IMR-90 (cell line): Measurements from ENCODE around the gene RHPN2. TPM values are rescaled to one million over a fixed set of nuclear protein-coding genes. Genes with fewer than 3 reads are reported as not detected.

Experiments
- ATAC-seq: fragments of 200-7000 bp; cut with Tn5 transposase; 2 replicates; pipeline ENCODE4 v1.9.1; 2020; ENCODE audit warnings: low read depth, mild to moderate bottlenecking, moderate library complexity
- BruUV-seq: library from RNA; stranded (reverse); fragments of 400-500 nt; replicated peaks from 2 replicates; lab custom pipeline; 2021; lab: Mats Ljungman, UMichigan
- CTCF ChIA-PET: fragments of 300-600 bp; formaldehyde crosslinking; extraction: SDS; loops from one replicate; lab custom pipeline; 2021; ENCODE audit warnings: antibody characterized with exemption; lab: Yijun Ruan, JAX
- POLR2A ChIA-PET: fragments of 300-600 bp; sonication (Branson Sonifier 250); formaldehyde crosslinking; loops from one replicate; lab custom pipeline; 2022; ENCODE audit warnings: antibody characterized with exemption; ENCODE audit not compliant: unreplicated experiment; lab: Charles Lee
- DNase-seq: peaks from one replicate; pipeline ENCODE4 v3.0.0; 2013
- H2AFZ ChIP-seq: replicated peaks from 2 replicates; pipeline ENCODE3; 2013; ENCODE audit warnings: low read length, mild to moderate bottlenecking; ENCODE audit not compliant: poor library complexity
- H2AK5ac ChIP-seq: 2 replicates; pipeline ENCODE4 v1.6.1; 2013; ENCODE audit warnings: low read depth, low read length, inconsistent platforms
- H2AK9ac ChIP-seq: replicated peaks from 2 replicates; pipeline ENCODE3; 2013; ENCODE audit warnings: mild to moderate bottlenecking, low read depth, low read length, moderate library complexity; ENCODE audit not compliant: poor library complexity
- H2BK120ac ChIP-seq: 2 replicates; pipeline ENCODE4 v1.6.1; 2013; ENCODE audit warnings: low read depth, low read length, inconsistent platforms
- H2BK15ac ChIP-seq: 3 replicates; pipeline ENCODE4 v1.6.1; 2013; ENCODE audit warnings: low read depth, low read length, inconsistent platforms
- H2BK20ac ChIP-seq: 2 replicates; pipeline ENCODE4 v1.6.1; 2013; ENCODE audit warnings: low read depth, mild to moderate bottlenecking, inconsistent platforms, low read length, moderate library complexity
- H2BK5ac ChIP-seq: 2 replicates; pipeline ENCODE4 v1.6.1; 2013; ENCODE audit warnings: mild to moderate bottlenecking, low read depth, low read length, inconsistent platforms; ENCODE audit not compliant: poor library complexity, severe bottlenecking
- H3K14ac ChIP-seq: replicated peaks from 2 replicates; pipeline ENCODE4 v1.6.1; 2013; ENCODE audit warnings: low read depth, low read length, inconsistent platforms
- H3K18ac ChIP-seq: 2 replicates; pipeline ENCODE4 v1.6.1; 2013; ENCODE audit warnings: low read depth, low read length, control low read depth
- H3K23ac ChIP-seq: 2 replicates; pipeline ENCODE4 v1.6.1; 2013; ENCODE audit warnings: low read depth, low read length, inconsistent platforms
- H3K27ac ChIP-seq: 2 replicates; pipeline ENCODE4 v1.5.1; 2013; ENCODE audit warnings: mild to moderate bottlenecking, control low read depth, low read length; ENCODE audit not compliant: insufficient read depth
- H3K27me3 ChIP-seq: 2 replicates; pipeline ENCODE4 v1.6.1; 2013; ENCODE audit warnings: low read length; ENCODE audit not compliant: control insufficient read depth, insufficient read depth
- H3K36me3 ChIP-seq: 2 replicates; pipeline ENCODE4 v1.6.1; 2013; ENCODE audit warnings: low read length, mixed read lengths; ENCODE audit not compliant: control insufficient read depth, insufficient read depth
- H3K4ac ChIP-seq: 2 replicates; pipeline ENCODE4 v1.6.1; 2013; ENCODE audit warnings: low read depth, low read length, inconsistent platforms
- H3K4me1 ChIP-seq: 2 replicates; pipeline ENCODE4 v1.6.1; 2013; ENCODE audit warnings: low read length, mixed read lengths; ENCODE audit not compliant: control insufficient read depth, insufficient read depth
- H3K4me2 ChIP-seq: 2 replicates; pipeline ENCODE4 v1.6.1; 2013; ENCODE audit warnings: low read depth, mild to moderate bottlenecking, control low read depth, low read length, moderate library complexity
- H3K4me3 ChIP-seq: 2 replicates; pipeline ENCODE4 v1.5.1; 2013; ENCODE audit warnings: low read depth, mild to moderate bottlenecking, control low read depth, low read length, moderate library complexity; ENCODE audit not compliant: insufficient read depth
- H3K56ac ChIP-seq: 2 replicates; pipeline ENCODE4 v1.6.1; 2013; ENCODE audit warnings: low read length, inconsistent platforms; ENCODE audit not compliant: insufficient read depth; ENCODE audit errors: extremely low read depth
- H3K79me1 ChIP-seq, 2 experiments: 2 replicates each; pipeline ENCODE4 v1.6.1; 2013; ENCODE audit warnings: low read length in 2 of 2, inconsistent platforms in 1 of 2, low read depth in 1 of 2
- H3K9ac ChIP-seq: 2 replicates; pipeline ENCODE4 v1.6.1; 2013; ENCODE audit warnings: low read depth, low read length, control low read depth
- H3K9me1 ChIP-seq: 2 replicates; pipeline ENCODE4 v1.6.1; 2013; ENCODE audit warnings: low read length, inconsistent platforms; ENCODE audit not compliant: insufficient read depth
- H3K9me3 ChIP-seq: 2 replicates; pipeline ENCODE4 v1.6.1; 2013; ENCODE audit warnings: low read length; ENCODE audit not compliant: control insufficient read depth, insufficient read depth
- H4K20me1 ChIP-seq: 2 replicates; pipeline ENCODE4 v1.6.1; 2013; ENCODE audit warnings: low read length, inconsistent platforms; ENCODE audit not compliant: insufficient read depth
- H4K5ac ChIP-seq: 2 replicates; pipeline ENCODE4 v1.6.1; 2013; ENCODE audit warnings: mild to moderate bottlenecking, low read depth, low read length, control low read depth
- H4K8ac ChIP-seq, 2 experiments: 2 replicates each; pipeline ENCODE4 v1.6.1; 2013; ENCODE audit warnings: low read depth in 2 of 2, low read length in 2 of 2, control low read depth in 1 of 2, inconsistent platforms in 1 of 2
- H4K91ac ChIP-seq: 2 replicates; pipeline ENCODE4 v1.6.1; 2013; ENCODE audit warnings: low read depth, low read length, inconsistent platforms; ENCODE audit not compliant: insufficient read depth
- BHLHE40 ChIP-seq: fragments of 150-350 bp; IDR thresholded peaks from 2 replicates; pipeline ENCODE4 v1.6.1; 2016; ENCODE audit warnings: mild to moderate bottlenecking, low read depth, low read length
- CEBPB ChIP-seq: IDR thresholded peaks from 2 replicates; pipeline ENCODE4 v1.6.1; 2012; ENCODE audit warnings: low read depth, low read length, improper control_type of control experiment
- FOS ChIP-seq: fragments of 150-350 bp; IDR thresholded peaks from 2 replicates; pipeline ENCODE4 v1.6.1; 2016; ENCODE audit warnings: low read depth, low read length
- MAZ ChIP-seq: IDR thresholded peaks from 2 replicates; pipeline ENCODE4 v1.6.1; 2012; ENCODE audit warnings: low read depth, mild to moderate bottlenecking, low read length, improper control_type of control experiment, moderate library complexity, borderline replicate concordance
- MXI1 ChIP-seq: IDR thresholded peaks from 2 replicates; pipeline ENCODE4 v1.6.1; 2012; ENCODE audit warnings: low read depth, mild to moderate bottlenecking, low read length, moderate library complexity, borderline replicate concordance
- POLR2A ChIP-seq: IDR thresholded peaks from 2 replicates; pipeline ENCODE4 v1.6.1; 2012; ENCODE audit warnings: mild to moderate bottlenecking, low read depth, low read length
- RAD21 ChIP-seq: IDR thresholded peaks from 2 replicates; pipeline ENCODE4 v1.6.1; 2012; ENCODE audit warnings: low read length, improper control_type of control experiment
- WGBS, 2 experiments: methylation state at CpG; one replicate each; pipeline versions ENCODE4 v1.1.5 to v1.1.7; 2013; ENCODE audit warnings: missing lambda C conversion rate in 2 of 2; ENCODE audit not compliant: insufficient read length in 1 of 2; ENCODE audit errors: extremely low coverage in 2 of 2; 5-methylcytosine and 5-hydroxymethylcytosine counted together
- dilution Hi-C: fragments of 300-500 bp; cut with HindIII; formaldehyde crosslinking; loops from one replicate; pipeline ENCODE4 v1.14.3; 2018; ENCODE audit warnings: low sequenced_read_pairs; ENCODE audit not compliant: unreplicated experiment
- in situ Hi-C: fragments of 300-500 bp; cut with MboI; formaldehyde crosslinking; loops from 3 replicates; pipeline ENCODE4 v1.14.3; 2019; ENCODE audit warnings: low sequenced_read_pairs, inconsistent platforms, mixed read lengths
- intact Hi-C: fragments of 100-400 bp; cut with micrococcal nuclease; formaldehyde crosslinking; loops from 2 replicates; pipeline ENCODE4 v1.10.0; 2022
- polyA plus RNA-seq, 3 experiments: library from polyadenylated mRNA; depleted of rRNA; stranded (reverse); fragments of >200 nt; gene quantifications; 2 replicates each; pipeline ENCODE4 v1.2.3, GENCODE V29; 2012; ENCODE audit warnings: low replicate concordance in 1 of 3
- total RNA-seq: library from RNA; depleted of rRNA; stranded (reverse); fragments of >200 nt; gene quantifications from 2 replicates; pipeline ENCODE4 v1.2.3, GENCODE V29; 2012
- TF ChIP-seq, protein P1 (sequence below): fragments of 150-350 bp; IDR thresholded peaks from 2 replicates; pipeline ENCODE4 v1.6.1; 2016; ENCODE audit warnings: low read depth, mild to moderate bottlenecking, low read length, moderate library complexity, borderline replicate concordance
- TF ChIP-seq, protein P2 (sequence below): fragments of 150-350 bp; IDR thresholded peaks from 2 replicates; pipeline ENCODE4 v1.6.1; 2017; ENCODE audit warnings: mild to moderate bottlenecking, antibody characterized with exemption, low read length, low read depth

The RHPN2 gene
- total and polyA plus RNA-seq, 2 of the 4 experiments (the other 2 are of a cell fraction) = 2.3 to 4.0 TPM

DNA sequence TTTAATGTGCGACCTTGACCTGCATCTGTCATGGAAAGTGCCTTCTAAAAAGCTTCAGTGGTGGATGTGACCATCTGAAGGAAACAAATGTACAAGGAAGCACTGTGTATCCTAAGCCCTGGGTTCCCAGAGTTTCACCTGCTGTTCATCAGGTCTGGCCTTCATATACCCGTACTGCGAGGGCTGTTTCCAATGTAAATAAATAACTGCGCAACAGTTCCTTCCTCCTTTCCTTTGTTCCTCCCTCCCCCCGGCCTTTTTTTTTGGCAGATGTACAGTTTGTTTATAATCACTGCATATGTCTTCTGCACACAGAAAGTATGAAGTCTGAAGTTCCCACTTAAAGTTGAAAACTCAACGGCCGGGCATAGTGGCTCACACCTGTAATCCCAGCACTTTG lies 87.4 kb downstream of the RHPN2 start:
- in situ Hi-C loops (loop anchor here (5.0 kb wide), 1 partner anchor 140 kb away; no protein-coding TSS in a partner anchor), dilution Hi-C loops (no loop called here), intact Hi-C loops (loop anchor here (2.0 kb wide), 1 partner anchor 102 kb away; no protein-coding TSS in a partner anchor)
- Histone ChIP-seq H3K4ac (no peak overlapping the region), H4K5ac (no peak overlapping the region), H2BK20ac (no peak overlapping the region), H4K8ac (no peak overlapping the region), H3K36me3 (peaks cover 3% of the 10 kb centered on the region; the same call in 1 of the 2 replicates), H2BK120ac (no peak overlapping the region), H3K9ac (no peak overlapping the region), H3K4me2 (no peak overlapping the region), H2AFZ (no peak overlapping the region), H3K4me1 (0 out of 2 replicates have a peak, but pooled peaks cover 1% of the 10 kb centered on the region), H3K4me3 (no peak overlapping the region), H3K23ac (no peak overlapping the region), H3K9me1 (no peaks in the 10 kb centered on the region; the same call in 1 of the 2 replicates), H3K27ac (no peak overlapping the region), H3K79me1 (peaks cover 1 to 2% of the 10 kb centered on the region in 2 experiments; a peak in 2 of 4 replicates), H4K20me1 (no peaks in the 10 kb centered on the region), H3K9me3 (no peaks in the 10 kb centered on the region), H2AK5ac (no peak overlapping the region), H2BK5ac (no peak overlapping the region), H3K56ac (no peak overlapping the region), H3K14ac (no peak overlapping the region), H2AK9ac (peak overlapping the region; percentile 33), H2BK15ac (no peak overlapping the region), H3K18ac (no peak overlapping the region), H3K27me3 (no peaks in the 10 kb centered on the region), H4K91ac (no peak overlapping the region)
- no TSS peak for BruUV-seq
- CTCF ChIA-PET = no interaction called here
- 100% methylated on average over 1 of the region's 7 CpGs; no CpG with 5 or more reads in 1 of the 2 experiments for WGBS, 2 experiments
- POLR2A ChIA-PET = no interaction called here
- DNase-seq (peak; percentile 36), ATAC-seq (no peak)
- TF ChIP-seq BHLHE40 (no peak), FOS (no peak), MXI1 (no peak), RAD21 (no peak), POLR2A (no peak), CEBPB (no peak), MAZ (no peak)
- TF ChIP-seq, protein P1, sequence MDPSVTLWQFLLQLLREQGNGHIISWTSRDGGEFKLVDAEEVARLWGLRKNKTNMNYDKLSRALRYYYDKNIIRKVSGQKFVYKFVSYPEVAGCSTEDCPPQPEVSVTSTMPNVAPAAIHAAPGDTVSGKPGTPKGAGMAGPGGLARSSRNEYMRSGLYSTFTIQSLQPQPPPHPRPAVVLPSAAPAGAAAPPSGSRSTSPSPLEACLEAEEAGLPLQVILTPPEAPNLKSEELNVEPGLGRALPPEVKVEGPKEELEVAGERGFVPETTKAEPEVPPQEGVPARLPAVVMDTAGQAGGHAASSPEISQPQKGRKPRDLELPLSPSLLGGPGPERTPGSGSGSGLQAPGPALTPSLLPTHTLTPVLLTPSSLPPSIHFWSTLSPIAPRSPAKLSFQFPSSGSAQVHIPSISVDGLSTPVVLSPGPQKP = no peak
- TF ChIP-seq, protein P2, sequence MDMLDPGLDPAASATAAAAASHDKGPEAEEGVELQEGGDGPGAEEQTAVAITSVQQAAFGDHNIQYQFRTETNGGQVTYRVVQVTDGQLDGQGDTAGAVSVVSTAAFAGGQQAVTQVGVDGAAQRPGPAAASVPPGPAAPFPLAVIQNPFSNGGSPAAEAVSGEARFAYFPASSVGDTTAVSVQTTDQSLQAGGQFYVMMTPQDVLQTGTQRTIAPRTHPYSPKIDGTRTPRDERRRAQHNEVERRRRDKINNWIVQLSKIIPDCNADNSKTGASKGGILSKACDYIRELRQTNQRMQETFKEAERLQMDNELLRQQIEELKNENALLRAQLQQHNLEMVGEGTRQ = no peak
